GM12875 (cell line): ENCODE results near the gene MEAK7.
"Not testable (repeated sequence)": the region's sequence is repeated elsewhere in the genome, so short reads cannot be mapped to it uniquely, and the experiment has no call there.

Experiments used
- H3K4me3 ChIP-seq: one replicate; pipeline ENCODE4 v1.5.1; 2011; ENCODE audit warnings: low read depth, low read length, control low read depth
- TF ChIP-seq, protein P1 (sequence below): IDR thresholded peaks from 2 replicates; pipeline ENCODE4 v1.5.1; 2011; ENCODE audit warnings: low read depth, mild to moderate bottlenecking, control low read depth, inconsistent platforms, low read length, moderate library complexity, borderline replicate concordance; ENCODE audit not compliant: insufficient read depth

Gene MEAK7

DNA sequence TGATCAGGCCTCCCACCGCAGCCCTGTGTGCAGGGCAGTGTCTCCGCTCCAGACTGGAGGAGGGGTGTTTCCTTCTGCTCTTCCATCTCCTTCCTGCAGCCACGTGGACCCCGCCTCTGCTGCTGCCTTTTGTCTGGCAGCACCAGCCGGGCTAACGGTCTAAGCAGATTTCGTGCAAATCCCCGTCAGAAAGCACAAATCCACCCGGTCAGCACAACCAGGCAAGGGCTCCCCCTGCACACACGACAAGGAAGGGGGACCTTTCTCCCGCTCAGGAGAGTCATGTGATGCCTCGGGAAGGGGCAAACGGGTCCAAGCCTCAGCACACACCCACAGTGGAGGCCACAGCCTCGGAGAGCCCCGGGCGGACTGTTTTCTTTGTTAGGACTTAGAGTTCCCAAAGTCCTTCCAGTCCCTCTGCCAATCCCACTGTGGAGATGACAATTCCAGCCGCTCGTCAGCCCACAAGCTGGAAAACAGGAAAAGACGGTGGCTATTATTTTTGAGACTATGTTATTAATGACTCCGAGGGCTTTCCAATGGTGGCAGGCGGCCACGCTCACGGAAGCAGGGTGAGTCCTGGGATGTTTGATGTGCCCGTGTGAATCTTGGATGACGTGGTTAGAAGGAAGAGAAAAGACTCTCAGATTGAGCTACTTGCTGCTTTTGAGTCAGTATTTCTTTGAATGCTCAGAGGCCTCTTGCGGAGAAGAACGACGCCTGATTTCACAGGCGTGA lies 22.5 kb upstream of the MEAK7 start:
- no peak overlapping the region for H3K4me3 ChIP-seq
- TF ChIP-seq, protein P1, sequence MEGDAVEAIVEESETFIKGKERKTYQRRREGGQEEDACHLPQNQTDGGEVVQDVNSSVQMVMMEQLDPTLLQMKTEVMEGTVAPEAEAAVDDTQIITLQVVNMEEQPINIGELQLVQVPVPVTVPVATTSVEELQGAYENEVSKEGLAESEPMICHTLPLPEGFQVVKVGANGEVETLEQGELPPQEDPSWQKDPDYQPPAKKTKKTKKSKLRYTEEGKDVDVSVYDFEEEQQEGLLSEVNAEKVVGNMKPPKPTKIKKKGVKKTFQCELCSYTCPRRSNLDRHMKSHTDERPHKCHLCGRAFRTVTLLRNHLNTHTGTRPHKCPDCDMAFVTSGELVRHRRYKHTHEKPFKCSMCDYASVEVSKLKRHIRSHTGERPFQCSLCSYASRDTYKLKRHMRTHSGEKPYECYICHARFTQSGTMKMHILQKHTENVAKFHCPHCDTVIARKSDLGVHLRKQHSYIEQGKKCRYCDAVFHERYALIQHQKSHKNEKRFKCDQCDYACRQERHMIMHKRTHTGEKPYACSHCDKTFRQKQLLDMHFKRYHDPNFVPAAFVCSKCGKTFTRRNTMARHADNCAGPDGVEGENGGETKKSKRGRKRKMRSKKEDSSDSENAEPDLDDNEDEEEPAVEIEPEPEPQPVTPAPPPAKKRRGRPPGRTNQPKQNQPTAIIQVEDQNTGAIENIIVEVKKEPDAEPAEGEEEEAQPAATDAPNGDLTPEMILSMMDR = no peak

DNA sequence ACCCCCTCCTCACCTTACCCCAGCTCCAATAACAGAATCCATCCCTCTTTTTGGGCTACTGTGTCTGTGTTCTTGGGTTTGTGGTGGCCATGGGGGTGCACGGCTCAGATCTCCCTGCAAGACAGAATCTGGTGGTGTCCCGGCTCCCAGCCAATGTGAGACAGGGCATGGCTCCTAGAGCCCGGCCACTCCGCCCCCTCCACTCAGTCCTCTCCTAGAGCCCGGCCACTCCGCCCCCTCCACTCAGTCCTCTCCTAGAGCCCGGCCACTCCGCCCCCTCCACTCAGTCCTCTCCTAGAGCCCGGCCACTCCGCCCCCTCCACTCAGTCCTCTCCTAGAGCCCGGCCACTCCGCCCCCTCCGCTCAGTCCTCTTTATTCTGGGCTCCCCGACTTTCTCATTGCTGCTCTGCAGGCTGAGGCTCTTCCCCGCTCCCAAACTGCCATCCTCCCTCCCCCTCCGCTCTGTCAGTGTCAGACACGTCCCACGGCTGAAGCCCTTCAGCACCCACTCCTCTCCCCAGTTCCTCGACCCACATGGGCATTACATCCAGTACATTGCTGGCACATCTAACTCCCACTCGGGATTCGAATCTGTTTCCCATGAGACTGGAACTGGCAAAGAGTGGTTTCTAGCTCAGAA lies 20.6 kb upstream of the MEAK7 start:
- H3K4me3 ChIP-seq = not testable (repeated sequence)

DNA sequence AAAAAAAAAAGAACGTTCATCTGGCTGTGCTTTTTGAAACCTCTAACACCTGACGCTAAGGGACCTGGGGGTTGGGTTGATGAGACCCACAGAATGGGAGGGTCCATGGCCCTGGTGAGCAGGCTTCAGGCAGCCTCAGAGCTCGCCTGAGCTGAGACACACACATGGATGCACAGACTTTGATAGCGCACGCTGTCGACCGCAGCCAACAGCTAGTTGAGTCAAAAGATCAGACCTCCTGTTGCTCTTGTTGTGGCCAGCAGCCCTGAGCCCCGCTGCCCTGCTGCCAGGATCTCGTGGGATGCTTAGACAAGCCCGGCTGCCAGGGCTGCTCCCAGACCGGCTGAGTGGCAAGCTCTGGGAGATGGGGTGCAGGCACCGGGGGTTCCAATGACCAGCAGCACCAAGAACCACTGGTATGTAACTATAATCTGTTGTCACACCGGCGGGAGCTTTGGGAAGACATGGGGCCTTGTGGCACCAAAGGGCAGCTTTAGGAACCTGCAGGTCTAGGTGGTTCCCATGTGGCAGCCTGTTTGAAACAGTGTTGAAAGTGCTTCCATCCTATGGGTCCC lies 20.0 kb upstream of the MEAK7 start:
- H3K4me3 ChIP-seq = no peak overlapping the region
- TF ChIP-seq, protein P1 = no peak

DNA sequence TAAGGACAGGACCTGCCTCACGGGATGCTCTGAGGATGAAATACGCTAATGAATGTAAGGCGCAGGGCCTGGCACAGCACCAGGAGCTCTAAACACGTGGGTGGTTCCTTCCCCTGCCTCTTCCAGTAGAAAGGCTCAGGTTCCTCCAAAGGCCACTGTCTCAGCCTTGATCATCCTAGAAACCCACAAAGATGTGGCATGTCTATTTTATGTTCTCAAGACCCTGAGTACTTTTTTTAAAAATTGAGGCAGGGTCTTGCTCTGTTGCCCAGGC lies 17.0 kb upstream of the MEAK7 start:
- TF ChIP-seq, protein P1 = no peak
- no peak overlapping the region for H3K4me3 ChIP-seq

DNA sequence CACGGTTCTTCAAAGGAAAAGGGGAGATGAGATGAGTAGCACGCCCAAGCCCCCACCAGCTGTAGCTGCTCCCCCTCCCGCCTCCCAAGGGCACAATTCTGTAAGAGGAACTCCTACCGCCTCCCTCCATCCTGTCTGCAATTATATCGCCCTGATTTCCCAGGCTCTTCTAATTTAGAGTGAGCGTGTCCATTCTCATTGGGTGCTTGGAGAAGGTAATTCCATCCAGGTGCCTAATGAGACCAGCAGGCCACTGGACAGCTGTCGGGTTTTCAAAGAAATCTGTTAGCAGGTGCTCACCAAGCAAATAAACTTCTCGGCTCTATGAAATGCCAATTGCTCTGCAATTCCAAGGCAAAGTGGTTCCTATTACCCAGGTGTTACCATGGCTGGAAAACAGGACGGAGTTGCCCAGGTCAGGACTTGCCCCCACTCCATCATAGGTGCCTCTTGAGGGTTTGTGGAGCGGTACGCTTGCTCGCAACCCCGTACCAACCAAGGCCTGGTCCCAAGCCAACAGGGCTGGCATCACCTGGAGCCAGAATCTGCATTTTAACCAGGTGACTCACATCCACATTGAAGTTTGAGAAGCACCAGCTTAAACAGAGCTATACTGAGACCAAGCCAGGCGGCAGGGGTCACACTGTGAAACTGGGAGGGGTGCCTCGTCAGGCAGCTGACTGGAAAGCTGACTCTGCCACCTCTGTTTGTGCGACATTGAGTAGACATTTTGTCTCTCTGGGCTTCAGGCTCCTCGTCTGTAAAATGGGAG lies 16.5 kb upstream of the MEAK7 start:
- H3K4me3 ChIP-seq = no peak overlapping the region
- TF ChIP-seq, protein P1 = no peak

DNA sequence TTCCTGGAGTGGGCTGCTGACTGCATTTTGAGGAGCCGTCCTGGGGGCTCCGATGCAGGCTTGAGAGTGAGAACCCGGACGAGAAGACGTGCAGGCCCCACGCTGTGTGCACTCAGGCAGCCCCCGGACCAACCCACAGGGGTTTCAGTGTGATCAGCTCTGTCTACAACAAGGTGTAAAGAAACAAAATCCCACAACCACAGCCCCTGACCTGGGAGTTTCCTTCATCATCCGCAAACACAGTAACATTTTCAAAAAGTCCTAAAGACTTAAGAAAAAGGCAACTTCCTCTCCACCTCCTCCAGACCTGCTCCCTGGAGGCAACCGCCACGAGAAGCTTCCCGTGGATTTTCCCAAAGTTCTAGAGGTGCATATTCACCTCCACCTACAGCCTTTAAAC lies 15.4 kb upstream of the MEAK7 start:
- H3K4me3 ChIP-seq = no peak overlapping the region
- TF ChIP-seq, protein P1 = no peak

DNA sequence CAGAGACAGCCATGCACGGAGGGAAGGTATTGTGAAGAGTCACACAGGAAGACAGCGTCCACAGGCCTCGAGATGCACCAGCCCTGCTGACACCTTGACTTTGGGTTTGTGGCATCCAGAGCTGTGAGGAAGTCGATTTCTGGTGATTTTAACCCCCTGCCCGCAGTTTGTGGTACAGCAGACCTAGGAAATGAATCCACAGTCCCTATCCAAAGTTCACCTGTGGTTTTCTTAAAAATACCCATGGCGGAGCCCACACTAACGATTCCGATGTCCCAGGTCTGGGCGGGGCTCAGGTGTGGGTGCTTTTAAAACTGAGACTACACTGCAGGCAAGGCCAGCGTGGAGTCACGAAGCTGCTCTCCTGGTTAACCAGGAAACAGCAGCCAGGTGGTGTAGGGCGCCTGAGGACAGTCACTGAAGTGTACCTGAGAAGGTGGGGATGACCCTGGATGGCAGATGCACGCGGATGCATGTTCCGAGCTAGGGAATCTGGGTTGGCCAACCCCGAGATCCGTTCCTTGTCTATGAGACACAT lies 14.4 kb upstream of the MEAK7 start:
- TF ChIP-seq, protein P1 = no peak
- H3K4me3 ChIP-seq = no peak overlapping the region

DNA sequence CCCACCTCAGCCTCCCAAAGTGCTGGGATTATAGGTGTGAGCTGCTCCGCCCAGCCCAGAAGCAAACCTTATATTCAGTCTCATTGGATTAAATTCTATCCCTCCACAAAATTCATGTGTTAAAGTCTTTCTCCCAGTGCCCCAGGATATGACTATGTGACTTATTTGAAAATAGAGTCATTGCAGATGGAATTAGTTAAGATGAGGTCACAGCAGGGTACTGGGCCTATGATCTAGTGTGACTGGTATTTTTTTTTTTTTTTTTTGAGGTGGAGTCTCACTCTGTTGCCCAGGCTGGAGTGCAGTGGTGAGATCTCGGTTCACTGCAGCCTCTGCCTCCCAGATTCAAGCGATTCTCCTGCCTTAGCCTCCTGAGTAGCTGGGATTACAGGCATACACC lies 13.8 kb upstream of the MEAK7 start:
- H3K4me3 ChIP-seq = not testable (repeated sequence)
